Endothelial cell of umbilical vein (primary cell): Measurements from ENCODE around the gene LCLAT1. TPM values are rescaled to one million over a fixed set of nuclear protein-coding genes. Genes with fewer than 3 reads are reported as not detected.

Experiments
- BruUV-seq: library from RNA; stranded (reverse); fragments of 400-500 nt; replicated peaks from 2 replicates; lab custom pipeline; 2021; lab: Mats Ljungman, UMichigan
- CTCF ChIA-PET: fragments of 300-600, 350-600 bp; sonication (Branson Sonifier 250); formaldehyde crosslinking; loops from one replicate; lab custom pipeline; 2021; ENCODE audit warnings: antibody characterized with exemption, inconsistent platforms; lab: Charles Lee
- POLR2A ChIA-PET: fragments of 300-600, 350-600 bp; sonication (Branson Sonifier 250); formaldehyde crosslinking; loops from one replicate; lab custom pipeline; 2021; ENCODE audit warnings: antibody characterized with exemption, inconsistent platforms; lab: Charles Lee
- DNase-seq: peaks from one replicate; pipeline ENCODE4 v3.0.0-alpha.2; 2011; ENCODE audit warnings: low read depth, low spot score
- FAIRE-seq: peaks from 2 replicates; lab custom pipeline; 2011; peaks lifted over from hg19 to GRCh38; lab: Jason Lieb, UNC
- H2AFZ ChIP-seq: 2 replicates; pipeline ENCODE4 v1.6.0; 2012; ENCODE audit warnings: low read depth, low read length, control low read depth, inconsistent platforms
- H3K27ac ChIP-seq: 2 replicates; pipeline ENCODE4 v1.5.1; 2011; ENCODE audit warnings: low read depth, mild to moderate bottlenecking, control low read depth, low read length, moderate library complexity; ENCODE audit not compliant: insufficient read depth
- H3K27me3 ChIP-seq, 2 experiments: 2 replicates each; pipeline versions ENCODE4 v1.6.0 to v1.6.1; 2011; ENCODE audit warnings: low read length in 2 of 2, mixed read lengths in 1 of 2; ENCODE audit not compliant: control insufficient read depth in 2 of 2, insufficient read depth in 2 of 2
- H3K36me3 ChIP-seq, 2 experiments: 2 replicates in 1 of 2; 3 replicates in 1 of 2; pipeline ENCODE4 v1.5.1; 2011; ENCODE audit warnings: low read length in 2 of 2, mild to moderate bottlenecking in 1 of 2, moderate library complexity in 1 of 2; ENCODE audit not compliant: control insufficient read depth in 2 of 2, insufficient read depth in 2 of 2; ENCODE audit errors: extremely low read depth in 1 of 2
- H3K4me1 ChIP-seq: 3 replicates; pipeline ENCODE4 v1.5.1; 2011; ENCODE audit warnings: mild to moderate bottlenecking, low read length; ENCODE audit not compliant: control insufficient read depth, insufficient read depth; ENCODE audit errors: extremely low read depth
- H3K4me2 ChIP-seq: 2 replicates; pipeline ENCODE4 v1.6.1; 2011; ENCODE audit warnings: low read length, control low read depth, mixed read lengths; ENCODE audit not compliant: insufficient read depth
- H3K4me3 ChIP-seq, 3 experiments: fragments of 200-600 bp in 1 of 3; sonication (generic), shearing (Covaris generic) in 1 of 3; replicated peaks in 1 of 3; 2 replicates each; pipeline ENCODE4 v1.5.1; 2011 to 2016; ENCODE audit warnings: control low read depth in 3 of 3, low read length in 3 of 3, mild to moderate bottlenecking in 2 of 3, inconsistent platforms in 1 of 3, low read depth in 1 of 3, moderate library complexity in 1 of 3; ENCODE audit not compliant: insufficient read depth in 1 of 3
- H3K79me2 ChIP-seq: 2 replicates; pipeline ENCODE4 v1.6.0; 2012; ENCODE audit warnings: low read length, inconsistent platforms; ENCODE audit not compliant: control insufficient read depth, insufficient read depth
- H3K9ac ChIP-seq: replicated peaks from 2 replicates; pipeline ENCODE3; 2011; ENCODE audit warnings: low read length, control low read depth; ENCODE audit not compliant: insufficient read depth; ENCODE audit errors: extremely low read depth
- H3K9me1 ChIP-seq: replicated peaks from 3 replicates; pipeline ENCODE4 v1.6.0; 2011; ENCODE audit warnings: mild to moderate bottlenecking, low read length; ENCODE audit not compliant: control insufficient read depth, insufficient read depth; ENCODE audit errors: extremely low read depth
- H3K9me3 ChIP-seq: replicated peaks from 2 replicates; pipeline ENCODE4 v1.5.1; 2012; ENCODE audit warnings: low read length, inconsistent platforms; ENCODE audit not compliant: control insufficient read depth, insufficient read depth
- H4K20me1 ChIP-seq: replicated peaks from 2 replicates; pipeline ENCODE3; 2011; ENCODE audit warnings: mild to moderate bottlenecking, low read length; ENCODE audit not compliant: control insufficient read depth, insufficient read depth; ENCODE audit errors: extremely low read depth
- EZH2 ChIP-seq: IDR thresholded peaks from 2 replicates; pipeline ENCODE4 v1.6.1; 2012; ENCODE audit warnings: borderline replicate concordance, low read depth, mild to moderate bottlenecking, moderate library complexity, low read length, inconsistent platforms; ENCODE audit not compliant: severe bottlenecking
- FOS ChIP-seq: IDR thresholded peaks from 2 replicates; pipeline ENCODE4 v1.6.1; 2011; ENCODE audit warnings: mild to moderate bottlenecking, low read length, moderate library complexity, borderline replicate concordance; ENCODE audit not compliant: insufficient read depth
- GATA2 ChIP-seq: IDR thresholded peaks from 2 replicates; pipeline ENCODE4 v1.7.0; 2011; ENCODE audit warnings: low read depth, mild to moderate bottlenecking, moderate library complexity, mixed read lengths, low read length; ENCODE audit not compliant: insufficient read length, insufficient read depth
- JUN ChIP-seq: IDR thresholded peaks from 2 replicates; pipeline ENCODE4 v1.6.1; 2011; ENCODE audit warnings: borderline replicate concordance, low read depth; ENCODE audit not compliant: insufficient read length, insufficient read depth
- MYC ChIP-seq: IDR thresholded peaks from one replicate; pipeline ENCODE4 v1.6.1; 2011; ENCODE audit warnings: mild to moderate bottlenecking, low read depth, low read length
- POLR2A ChIP-seq: IDR thresholded peaks from 2 replicates; pipeline ENCODE4 v1.6.1; 2012; ENCODE audit warnings: low read depth, mild to moderate bottlenecking, control low read depth, low read length
- POLR2AphosphoS5 ChIP-seq: IDR thresholded peaks from 2 replicates; pipeline ENCODE4 v1.6.1; 2012; ENCODE audit warnings: low read depth, mild to moderate bottlenecking, control low read depth, low read length, moderate library complexity; ENCODE audit not compliant: insufficient read depth
- dilution Hi-C: fragments of 300-500 bp; cut with MboI; formaldehyde crosslinking; loops from one replicate; pipeline ENCODE4 v1.15.0; 2019; ENCODE audit warnings: low sequenced_read_pairs; ENCODE audit not compliant: extremely low pct_ligation_motif_present
- intact Hi-C: fragments of 100-400 bp; cut with micrococcal nuclease; formaldehyde crosslinking; loops from one replicate; pipeline ENCODE4 v1.10.0; 2022
- polyA plus RNA-seq, 4 experiments: library from polyadenylated mRNA; depleted of rRNA in 3 of 4; stranded (reverse) in 3 of 4; unstranded in 1 of 4; fragments of >200 nt; gene quantifications; 2 replicates each; pipeline versions ENCODE4 v1.2.1 to v1.2.3, GENCODE V29; 2011 to 2012; ENCODE audit warnings: missing spikeins in 1 of 4
- total RNA-seq: library from RNA; stranded (reverse); gene quantifications from 2 replicates; pipeline ENCODE4 v1.2.3, GENCODE V29; 2021
- TF ChIP-seq, protein P1 (sequence below), 2 donors: IDR thresholded peaks; 1 replicate in 1 of 2; 2 replicates in 1 of 2; pipeline ENCODE4 v1.5.1; 2011; ENCODE audit warnings: low read length in 2 of 2, mild to moderate bottlenecking in 2 of 2, moderate library complexity in 2 of 2, control low read depth in 1 of 2, inconsistent platforms in 1 of 2, low read depth in 1 of 2; ENCODE audit not compliant: insufficient read depth in 1 of 2; ENCODE audit errors: extremely low read depth in 1 of 2
- TF ChIP-seq, protein P2 (sequence below): IDR thresholded peaks from 2 replicates; pipeline ENCODE4 v1.6.1; 2011; ENCODE audit not compliant: insufficient read depth, insufficient read length

The LCLAT1 gene
- total and polyA plus RNA-seq, 2 donors (not counting 3 experiments of a cell fraction or from before 2014, with no cell fraction given), result 6.1 to 20.8 TPM

DNA sequence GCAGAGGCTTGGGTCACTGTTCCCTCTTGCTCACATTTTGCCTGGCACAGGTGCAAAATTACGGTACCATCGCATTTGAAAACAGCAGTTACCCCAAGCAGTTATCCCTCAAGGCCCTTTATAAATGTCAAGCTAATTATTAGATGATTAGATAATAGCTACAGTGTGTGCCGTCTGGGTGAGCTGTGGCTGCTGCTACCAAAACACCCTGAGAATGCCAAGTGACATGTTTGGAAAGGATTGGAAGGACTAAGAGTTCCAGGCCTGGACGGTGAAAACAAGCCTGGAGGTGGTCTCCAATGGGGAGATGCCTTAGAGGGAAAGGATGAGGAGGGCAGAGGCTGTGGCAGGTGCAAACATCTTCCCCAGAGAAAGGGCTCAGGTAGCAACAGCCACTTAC, 239.6 kb downstream of the LCLAT1 start:
- no peaks in the 10 kb centered on the region for H3K36me3 ChIP-seq
- ChIA-PET POLR2A (no interaction called here), CTCF (interaction anchor here (1.3 to 1.8 kb wide), 4 partner anchors 25 to 522 kb away, joined by 3 to 7 read pairs (median 6); no protein-coding TSS in a partner anchor)
- no TSS peak for BruUV-seq
- no peaks in the 10 kb centered on the region for H3K79me2 ChIP-seq
- H4K20me1 ChIP-seq, result no peaks in the 10 kb centered on the region
- no peaks in the 10 kb centered on the region for H3K9me3 ChIP-seq
- H3K9me1 ChIP-seq, result no peaks in the 10 kb centered on the region
- H2AFZ ChIP-seq, result no peak overlapping the region
- no peaks in the 10 kb centered on the region for H3K4me1 ChIP-seq
- no peaks in the 10 kb centered on the region for H3K27me3 ChIP-seq
- DNase-seq (no peak), FAIRE-seq (no peak)
- H3K4me3 ChIP-seq, result no peak overlapping the region
- no peak overlapping the region for H3K4me2 ChIP-seq
- intact Hi-C loops, result no loop called here
- no peak overlapping the region for H3K27ac ChIP-seq
- TF ChIP-seq GATA2, result no peak
- TF ChIP-seq EZH2, result no peak
- TF ChIP-seq, protein P1, sequence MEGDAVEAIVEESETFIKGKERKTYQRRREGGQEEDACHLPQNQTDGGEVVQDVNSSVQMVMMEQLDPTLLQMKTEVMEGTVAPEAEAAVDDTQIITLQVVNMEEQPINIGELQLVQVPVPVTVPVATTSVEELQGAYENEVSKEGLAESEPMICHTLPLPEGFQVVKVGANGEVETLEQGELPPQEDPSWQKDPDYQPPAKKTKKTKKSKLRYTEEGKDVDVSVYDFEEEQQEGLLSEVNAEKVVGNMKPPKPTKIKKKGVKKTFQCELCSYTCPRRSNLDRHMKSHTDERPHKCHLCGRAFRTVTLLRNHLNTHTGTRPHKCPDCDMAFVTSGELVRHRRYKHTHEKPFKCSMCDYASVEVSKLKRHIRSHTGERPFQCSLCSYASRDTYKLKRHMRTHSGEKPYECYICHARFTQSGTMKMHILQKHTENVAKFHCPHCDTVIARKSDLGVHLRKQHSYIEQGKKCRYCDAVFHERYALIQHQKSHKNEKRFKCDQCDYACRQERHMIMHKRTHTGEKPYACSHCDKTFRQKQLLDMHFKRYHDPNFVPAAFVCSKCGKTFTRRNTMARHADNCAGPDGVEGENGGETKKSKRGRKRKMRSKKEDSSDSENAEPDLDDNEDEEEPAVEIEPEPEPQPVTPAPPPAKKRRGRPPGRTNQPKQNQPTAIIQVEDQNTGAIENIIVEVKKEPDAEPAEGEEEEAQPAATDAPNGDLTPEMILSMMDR (IDR thresholded peaks at IDR 0.05; ENCODE audit: extremely low read depth in 1 of 2, insufficient read depth in 1 of 2, low read depth in 1 of 2, low read length in 2 of 2), result no peak
- dilution Hi-C loops, result no loop called here
- H3K9ac ChIP-seq, result no peak overlapping the region

DNA sequence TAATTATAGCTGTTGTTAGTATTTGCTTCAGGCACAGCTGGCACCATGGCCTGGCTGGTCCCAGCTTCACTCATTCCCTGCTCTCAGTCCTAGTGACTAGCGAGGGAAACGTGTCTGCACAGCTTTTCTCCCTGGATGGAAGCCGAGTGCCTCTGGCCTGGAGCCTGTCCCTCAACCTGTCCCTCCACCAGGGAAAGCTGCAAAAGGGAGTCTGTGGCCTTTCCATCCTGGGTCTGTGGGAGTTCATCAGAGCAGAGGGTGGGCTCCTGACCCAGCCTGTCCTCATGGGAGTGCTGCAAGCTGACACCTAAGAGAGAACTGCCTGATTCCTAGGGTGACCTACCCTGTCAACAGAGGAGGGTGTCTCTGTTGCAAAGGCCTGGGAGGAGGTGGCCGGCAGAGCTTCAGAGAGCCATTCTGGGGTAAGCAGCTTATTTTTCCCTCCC, 241.9 kb downstream of the LCLAT1 start:
- Histone ChIP-seq H3K9me1 (no peaks in the 10 kb centered on the region), H3K4me3 (no peak overlapping the region), H3K27me3 (no peaks in the 10 kb centered on the region), H3K27ac (no peak overlapping the region), H3K9ac (no peak overlapping the region), H2AFZ (no peak overlapping the region), H3K9me3 (no peaks in the 10 kb centered on the region), H3K4me2 (no peak overlapping the region), H4K20me1 (no peaks in the 10 kb centered on the region), H3K79me2 (no peaks in the 10 kb centered on the region), H3K4me1 (no peaks in the 10 kb centered on the region), H3K36me3 (no peaks in the 10 kb centered on the region)
- DNase-seq, result no peak
- BruUV-seq, result no TSS peak
- intact Hi-C loops (no loop called here), dilution Hi-C loops (no loop called here)
- POLR2A ChIA-PET, result no interaction called here
- TF ChIP-seq JUN (no peak), POLR2AphosphoS5 (no peak), FOS (no peak), MYC (no peak), POLR2A (no peak), GATA2 (no peak), EZH2 (no peak)
- TF ChIP-seq, protein P1 (IDR thresholded peaks at IDR 0.05; ENCODE audit: extremely low read depth in 1 of 2, insufficient read depth in 1 of 2, low read depth in 1 of 2, low read length in 2 of 2), result no peak
- TF ChIP-seq, protein P2, sequence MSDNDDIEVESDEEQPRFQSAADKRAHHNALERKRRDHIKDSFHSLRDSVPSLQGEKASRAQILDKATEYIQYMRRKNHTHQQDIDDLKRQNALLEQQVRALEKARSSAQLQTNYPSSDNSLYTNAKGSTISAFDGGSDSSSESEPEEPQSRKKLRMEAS, result no peak
- no peak for FAIRE-seq
- CTCF ChIA-PET, result interaction anchor here (1.3 kb wide), 1 partner anchor 16 kb away, joined by 3 read pairs; no protein-coding TSS in a partner anchor
